Thoracic aorta (tissue), 2 donors: ENCODE data around the gene ICAM2. TPM values are rescaled to one million over a fixed set of nuclear protein-coding genes. Genes with fewer than 3 reads are reported as not detected.

Experiments
- ATAC-seq: fragments of 150-250 bp; one replicate; pipeline ENCODE4 v1.8.0; 2017; ENCODE audit warnings: low read depth; ENCODE audit not compliant: insufficient number of reproducible peaks, low FRiP score
- DNase-seq: peaks from one replicate; pipeline ENCODE4 v3.0.0-alpha.2; 2020; ENCODE audit warnings: low spot score
- H3K27ac ChIP-seq, 2 donors: fragments of 200-600 bp; sonication (generic); 1 replicate in 1 of 2; 2 replicates in 1 of 2; pipeline ENCODE4 v1.5.1; 2016; ENCODE audit warnings: mild to moderate bottlenecking in 2 of 2, moderate library complexity in 2 of 2
- H3K27me3 ChIP-seq: fragments of 200-600 bp; sonication (generic); replicated peaks from 2 replicates; pipeline ENCODE4 v1.6.0; 2016; ENCODE audit warnings: mild to moderate bottlenecking; ENCODE audit not compliant: insufficient read depth
- H3K36me3 ChIP-seq: fragments of 200-600 bp; sonication (generic); one replicate; pipeline ENCODE4 v1.5.1; 2016
- H3K4me1 ChIP-seq, 2 donors: fragments of 200-600 bp; sonication (generic); 1 replicate in 1 of 2; 2 replicates in 1 of 2; pipeline versions ENCODE4 v1.5.1 to v1.6.0; 2016; ENCODE audit warnings: low read depth in 2 of 2, mild to moderate bottlenecking in 1 of 2; ENCODE audit not compliant: control insufficient read depth in 1 of 2
- H3K4me3 ChIP-seq: fragments of 200-600 bp; sonication (generic); 2 replicates; pipeline ENCODE4 v1.5.1; 2016; ENCODE audit warnings: mild to moderate bottlenecking
- H3K9me3 ChIP-seq: fragments of 200-600 bp; sonication (generic); 2 replicates; pipeline ENCODE4 v1.5.1; 2016
- CTCF ChIP-seq: fragments of 200-600 bp; sonication (generic); IDR thresholded peaks from one replicate; pipeline ENCODE4 v1.5.1; 2019; ENCODE audit warnings: antibody characterized with exemption
- total RNA-seq, 2 donors: library from RNA; depleted of rRNA; stranded (reverse); fragments of >200 nt; gene quantifications; one replicate each; pipeline versions ENCODE4 v1.1.0 to v1.2.3, GENCODE V29; 2016

The ICAM2 gene
- total RNA-seq, 2 donors from 2014 or later, result 41.6 to 46.6 TPM

- Histone ChIP-seq H3K27me3 (no peaks in the 10 kb centered on the region), H3K9me3 (no peaks in the 10 kb centered on the region), H3K36me3 (no peaks in the 10 kb centered on the region), H3K4me3 (no peak overlapping the region), H3K4me1 (peaks cover 0 to 4% of the 10 kb centered on the region in 2 donors), H3K27ac (no peak overlapping the region)
- TF ChIP-seq CTCF, result no peak
- DNase-seq (no peak), ATAC-seq (no peak)
Observed at GRCh38 chr17:63962298-63962744, 58.1 kb downstream of the ICAM2 start.

GRCh38 chr17:63961355-63962212 lies 58.8 kb downstream of the ICAM2 start:
- Histone ChIP-seq H3K4me3 (peak overlapping the region; percentile 53), H3K27ac (no peak overlapping the region), H3K4me1 (peaks cover 0 to 4% of the 10 kb centered on the region in 2 donors), H3K27me3 (no peaks in the 10 kb centered on the region), H3K9me3 (no peaks in the 10 kb centered on the region), H3K36me3 (no peaks in the 10 kb centered on the region)
- ATAC-seq (peak; percentile 13), DNase-seq (no peak)
- no peak for TF ChIP-seq CTCF

- Histone ChIP-seq H3K27ac (no peak overlapping the region), H3K36me3 (no peaks in the 10 kb centered on the region), H3K27me3 (no peaks in the 10 kb centered on the region), H3K4me1 (peaks cover 0 to 4% of the 10 kb centered on the region in 2 donors), H3K9me3 (no peaks in the 10 kb centered on the region), H3K4me3 (no peak overlapping the region)
- DNase-seq (no peak), ATAC-seq (no peak)
- no peak for TF ChIP-seq CTCF
Observed at GRCh38 chr17:63960430-63960829, 60.0 kb downstream of the ICAM2 start.

- no peak for ATAC-seq
- H3K9me3 ChIP-seq, result no peaks in the 10 kb centered on the region
- H3K27me3 ChIP-seq, result no peaks in the 10 kb centered on the region
- DNase-seq, result no peak
- H3K4me3 ChIP-seq, result no peak overlapping the region
- H3K4me1 ChIP-seq, result peaks cover 0 to 4% of the 10 kb centered on the region in 2 donors
- H3K27ac ChIP-seq, result no peak overlapping the region
- no peaks in the 10 kb centered on the region for H3K36me3 ChIP-seq
- no peak for TF ChIP-seq CTCF
Observed at GRCh38 chr17:63960006-63960405, 60.4 kb downstream of the ICAM2 start.

- H3K36me3 ChIP-seq, result no peaks in the 10 kb centered on the region
- no peaks in the 10 kb centered on the region for H3K27me3 ChIP-seq
- H3K4me3 ChIP-seq, result no peak overlapping the region
- no peak for ATAC-seq
- peaks cover 0 to 3% of the 10 kb centered on the region in 2 donors for H3K4me1 ChIP-seq
- no peak overlapping the region for H3K27ac ChIP-seq
- TF ChIP-seq CTCF, result no peak
- H3K9me3 ChIP-seq, result no peaks in the 10 kb centered on the region
- no peak for DNase-seq
Observed at GRCh38 chr17:63956296-63956920, 64.0 kb downstream of the ICAM2 start.
